ENCODE results near the gene VPS26C.
"Not testable (repeated sequence)": the region's sequence is repeated elsewhere in the genome, so short reads cannot be mapped to it uniquely, and the experiment has no call there.

VPS26C gene

GRCh38 chr21:37227071-37228002, 39.8 kb downstream of the VPS26C start:
- TF ChIP-seq CTCF (IDR thresholded peaks at IDR 0.05; ENCODE audit: control extremely low read depth, extremely low read depth, low read depth, missing control alignments): no peak
- no peak for DNase-seq (ENCODE audit: extremely low spot score)
- POLR2A ChIA-PET: interaction anchor here (0.6 kb wide), 1 partner anchor 30 kb away, joined by 3 read pairs; no protein-coding TSS in a partner anchor
- CTCF ChIA-PET: no interaction called here

GRCh38 chr21:37226041-37226920, 40.9 kb downstream of the VPS26C start:
- ChIA-PET POLR2A (interaction anchor here (0.6 kb wide), 1 partner anchor 31 kb away, joined by 3 read pairs; no protein-coding TSS in a partner anchor), CTCF (interaction anchor here (1.2 kb wide), 1 partner anchor 139 kb away, joined by 3 read pairs; no protein-coding TSS in a partner anchor)
- TF ChIP-seq CTCF (IDR thresholded peaks at IDR 0.05; ENCODE audit: control extremely low read depth, extremely low read depth, low read depth, missing control alignments): no peak
- DNase-seq (ENCODE audit: extremely low spot score): no peak

- ChIA-PET POLR2A (no interaction called here), CTCF (interaction anchor here (1.2 to 1.3 kb wide), 2 partner anchors 19 to 140 kb away, joined by 3 read pairs; no protein-coding TSS in a partner anchor)
- TF ChIP-seq CTCF (IDR thresholded peaks at IDR 0.05; ENCODE audit: control extremely low read depth, extremely low read depth, low read depth, missing control alignments): no peak
- no peak for DNase-seq (ENCODE audit: extremely low spot score)
These were observed 42.0 kb downstream of the VPS26C start for GRCh38 chr21:37224861-37225839.

GRCh38 chr21:37223804-37224345, 43.3 kb downstream of the VPS26C start:
- CTCF ChIA-PET: interaction anchor here (0.6 to 1.3 kb wide), 2 partner anchors 20 to 51 kb away, joined by 3 read pairs; no protein-coding TSS in a partner anchor
- TF ChIP-seq CTCF (IDR thresholded peaks at IDR 0.05; ENCODE audit: control extremely low read depth, extremely low read depth, low read depth, missing control alignments): no peak
- POLR2A ChIA-PET: no interaction called here
- DNase-seq (ENCODE audit: extremely low spot score): no peak

- DNase-seq (ENCODE audit: extremely low spot score); POLR2A ChIA-PET; CTCF ChIA-PET: not testable (repeated sequence)
These were observed 44.9 kb downstream of the VPS26C start for GRCh38 chr21:37222248-37222647.
